ENCODE data around the gene CARD10. TPM values are rescaled to one million over a fixed set of nuclear protein-coding genes. Genes with fewer than 3 reads are reported as not detected.

The CARD10 gene
- total RNA-seq, 1 experiment from 2014 or later: 0.26 TPM

- intact Hi-C loops (cut with micrococcal nuclease; ENCODE audit: unreplicated experiment): no loop called here
- Histone ChIP-seq H3K4me3 (ENCODE audit: low read depth, low read length, poor library complexity, severe bottlenecking) (no peak overlapping the region), H3K36me3 (ENCODE audit: insufficient read depth, low read length, poor library complexity, severe bottlenecking) (no peaks in the 10 kb centered on the region), H3K27me3 (replicated peaks; ENCODE audit: insufficient read depth, low read depth, low read length, poor library complexity) (no peaks in the 10 kb centered on the region), H3K27ac (ENCODE audit: low read depth, low read length, poor library complexity, severe bottlenecking) (no peak overlapping the region), H3K9me3 (ENCODE audit: low read depth, low read length, poor library complexity, severe bottlenecking) (no peaks in the 10 kb centered on the region), H3K4me1 (ENCODE audit: insufficient read depth, low read length, poor library complexity, severe bottlenecking) (no peaks in the 10 kb centered on the region)
- TF ChIP-seq EZH2 (IDR thresholded peaks at IDR 0.05; ENCODE audit: borderline replicate concordance, low read depth, low read length, poor library complexity, severe bottlenecking) (no peak), CTCF (conservative IDR thresholded peaks at IDR 0.05; ENCODE audit: low read depth, low read length) (no peak)
- ChIA-PET CTCF (no interaction called here), POLR2A (ENCODE audit: low non-redundant PET) (no interaction called here)
- no peak for DNase-seq (ENCODE audit: low spot score)
- no TSS peak for BruUV-seq (replicated peaks)
Observed at GRCh38 chr22:37504964-37505363, 14.3 kb downstream of the CARD10 start.

DNA sequence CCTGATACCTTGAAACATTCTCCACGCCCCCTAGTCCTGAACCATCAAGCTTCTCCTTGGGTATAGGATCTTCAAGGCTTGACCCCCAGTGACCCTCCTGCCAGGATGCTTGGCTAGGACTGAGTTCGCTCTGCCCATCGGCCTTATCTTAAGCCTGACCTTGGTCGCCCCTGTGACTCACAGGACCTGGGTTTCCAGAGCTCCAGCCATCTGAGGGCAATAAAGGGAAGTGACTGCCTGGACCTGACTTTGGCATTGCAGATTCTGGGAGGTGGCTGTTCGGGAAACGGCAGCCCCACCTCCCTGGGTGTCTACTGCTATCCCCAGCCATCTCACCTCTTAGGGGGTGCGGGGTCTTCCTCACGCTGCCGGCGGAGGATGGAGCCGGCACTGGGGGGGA, 15.4 kb downstream of the CARD10 start:
- no peaks in the 10 kb centered on the region for H3K36me3 ChIP-seq (ENCODE audit: insufficient read depth, low read length, poor library complexity, severe bottlenecking)
- H3K9me3 ChIP-seq (ENCODE audit: low read depth, low read length, poor library complexity, severe bottlenecking): no peaks in the 10 kb centered on the region
- no peaks in the 10 kb centered on the region for H3K27me3 ChIP-seq (replicated peaks; ENCODE audit: insufficient read depth, low read depth, low read length, poor library complexity)
- no peak overlapping the region for H3K4me3 ChIP-seq (ENCODE audit: low read depth, low read length, poor library complexity, severe bottlenecking)
- no peak for DNase-seq (ENCODE audit: low spot score)
- BruUV-seq (replicated peaks): no TSS peak
- POLR2A ChIA-PET (ENCODE audit: low non-redundant PET): no interaction called here
- CTCF ChIA-PET: no interaction called here
- no peak overlapping the region for H3K27ac ChIP-seq (ENCODE audit: low read depth, low read length, poor library complexity, severe bottlenecking)
- intact Hi-C loops (cut with micrococcal nuclease; ENCODE audit: unreplicated experiment): no loop called here
- H3K4me1 ChIP-seq (ENCODE audit: insufficient read depth, low read length, poor library complexity, severe bottlenecking): no peaks in the 10 kb centered on the region
- no peak for TF ChIP-seq EZH2 (IDR thresholded peaks at IDR 0.05; ENCODE audit: borderline replicate concordance, low read depth, low read length, poor library complexity, severe bottlenecking)
- TF ChIP-seq CTCF (conservative IDR thresholded peaks at IDR 0.05; ENCODE audit: low read depth, low read length): no peak

GRCh38 chr22:37503183-37503683, 16.0 kb downstream of the CARD10 start:
- Histone ChIP-seq H3K9me3 (ENCODE audit: low read depth, low read length, poor library complexity, severe bottlenecking) (no peaks in the 10 kb centered on the region), H3K27ac (ENCODE audit: low read depth, low read length, poor library complexity, severe bottlenecking) (no peak overlapping the region), H3K4me1 (ENCODE audit: insufficient read depth, low read length, poor library complexity, severe bottlenecking) (no peaks in the 10 kb centered on the region), H3K4me3 (ENCODE audit: low read depth, low read length, poor library complexity, severe bottlenecking) (no peak overlapping the region), H3K27me3 (replicated peaks; ENCODE audit: insufficient read depth, low read depth, low read length, poor library complexity) (no peaks in the 10 kb centered on the region), H3K36me3 (ENCODE audit: insufficient read depth, low read length, poor library complexity, severe bottlenecking) (no peaks in the 10 kb centered on the region)
- POLR2A ChIA-PET (ENCODE audit: low non-redundant PET): no interaction called here
- DNase-seq (ENCODE audit: low spot score): no peak
- CTCF ChIA-PET: no interaction called here
- TF ChIP-seq CTCF (conservative IDR thresholded peaks at IDR 0.05; ENCODE audit: low read depth, low read length) (no peak), EZH2 (IDR thresholded peaks at IDR 0.05; ENCODE audit: borderline replicate concordance, low read depth, low read length, poor library complexity, severe bottlenecking) (no peak)
- BruUV-seq (replicated peaks): no TSS peak
- intact Hi-C loops (cut with micrococcal nuclease; ENCODE audit: unreplicated experiment): no loop called here

Measured in A673 (cell line).